Testis (tissue), 3 donors: ENCODE data around the gene ADAMTSL1. TPM values are rescaled to one million over a fixed set of nuclear protein-coding genes. Genes with fewer than 3 reads are reported as not detected.
A peak's percentile ranks its signal among the peaks of the same experiment; 100 is the strongest.

ENCODE experiments used
- DNase-seq: peaks from one replicate; pipeline ENCODE4 v3.0.0-alpha.2; 2019
- H3K27ac ChIP-seq, 2 donors: fragments of 200-600 bp; sonication (generic); one replicate each; pipeline ENCODE4 v1.5.1; 2019
- H3K27me3 ChIP-seq: fragments of 200-600 bp; sonication (generic); one replicate; pipeline ENCODE4 v1.5.1; 2019
- H3K36me3 ChIP-seq: fragments of 200-600 bp; sonication (generic); one replicate; pipeline ENCODE4 v1.5.1; 2017; ENCODE audit warnings: low read depth; ENCODE audit errors: missing control alignments
- H3K4me1 ChIP-seq: fragments of 200-600 bp; sonication (generic); one replicate; pipeline ENCODE4 v1.5.1; 2019
- H3K4me3 ChIP-seq, 2 donors: fragments of 200-600 bp; sonication (generic); one replicate each; pipeline ENCODE4 v1.5.1; 2017 to 2019
- H3K9me3 ChIP-seq: fragments of 200-600 bp; sonication (generic); one replicate; pipeline ENCODE4 v1.5.1; 2017
- CTCF ChIP-seq, 3 experiments: fragments of 450-650 bp in 2 of 3; fragments of 200-600 bp in 1 of 3; sonication (generic) in 1 of 3; IDR thresholded peaks; one replicate each; pipeline ENCODE4 v1.5.1; 2016 to 2019; ENCODE audit warnings: antibody characterized with exemption in 3 of 3, mild to moderate bottlenecking in 2 of 3, moderate library complexity in 1 of 3
- POLR2A ChIP-seq: fragments of 450-650 bp; IDR thresholded peaks from one replicate; pipeline ENCODE4 v1.6.1; 2017; ENCODE audit warnings: antibody characterized with exemption, mild to moderate bottlenecking, moderate library complexity
- WGBS, 2 donors: methylation state at CpG; one replicate each; pipeline ENCODE4 v1.1.5; 2018; 5-methylcytosine and 5-hydroxymethylcytosine counted together
- intact Hi-C: fragments of 100-400 bp; cut with DNase I; formaldehyde crosslinking; loops from one replicate; pipeline ENCODE4 v1.15.1; 2023; ENCODE audit warnings: low total_unique reads
- polyA plus RNA-seq: library from polyadenylated mRNA; stranded (reverse); fragments of 350-450 nt; fragmentation: Illumina TruSeq; extraction: RNeasy Lipid Tissue Mini Kit (QIAGEN cat#74804); gene quantifications from one replicate; pipeline ENCODE4 v1.2.3, GENCODE V29; 2014; ENCODE audit warnings: low read depth, low replicate concordance; ENCODE audit not compliant: insufficient read depth
- total RNA-seq, 2 donors: library from RNA; depleted of rRNA; stranded (reverse); fragments of >200 nt; gene quantifications; one replicate each; pipeline ENCODE4 v1.2.3, GENCODE V29; 2016

The ADAMTSL1 gene
- total and polyA plus RNA-seq, 3 donors from 2014 or later = 4.7 to 12.3 (median 6.7) TPM

- H3K9me3 ChIP-seq = no peaks in the 10 kb centered on the region
- TF ChIP-seq CTCF (IDR thresholded peaks at IDR 0.05) (no peak), POLR2A (no peak)
- no peaks in the 10 kb centered on the region for H3K36me3 ChIP-seq
- DNase-seq = no peak
- H3K4me1 ChIP-seq = peaks cover 10% of the 10 kb centered on the region
- intact Hi-C loops = no loop called here
- H3K27ac ChIP-seq = no peak overlapping the region
- no peaks in the 10 kb centered on the region for H3K27me3 ChIP-seq
- no peak overlapping the region for H3K4me3 ChIP-seq
These were observed 226.8 kb downstream of the ADAMTSL1 start for GRCh38 chr9:18700714-18701113.

GRCh38 chr9:18703151-18703900 is 229.4 kb downstream of the ADAMTSL1 start:
- Histone ChIP-seq H3K4me3 (no peak overlapping the region), H3K9me3 (no peaks in the 10 kb centered on the region), H3K36me3 (no peaks in the 10 kb centered on the region), H3K27me3 (no peaks in the 10 kb centered on the region), H3K4me1 (peaks cover 23% of the 10 kb centered on the region), H3K27ac (no peak overlapping the region)
- WGBS, 2 donors = 39 to 56% methylated on average over 5 of the region's 5 CpGs
- peak; percentile 48 for DNase-seq
- TF ChIP-seq CTCF (IDR thresholded peaks at IDR 0.05) = no peak
- TF ChIP-seq POLR2A = no peak
- intact Hi-C loops = no loop called here

- H3K27me3 ChIP-seq = no peaks in the 10 kb centered on the region
- peaks cover 23% of the 10 kb centered on the region for H3K4me1 ChIP-seq
- no peaks in the 10 kb centered on the region for H3K9me3 ChIP-seq
- TF ChIP-seq POLR2A = no peak
- no peak for TF ChIP-seq CTCF (IDR thresholded peaks at IDR 0.05)
- no peaks in the 10 kb centered on the region for H3K36me3 ChIP-seq
- H3K27ac ChIP-seq = no peak overlapping the region
- 90 to 94% methylated on average over 4 of the region's 4 CpGs for WGBS, 2 donors
- intact Hi-C loops = no loop called here
- no peak overlapping the region for H3K4me3 ChIP-seq
- no peak for DNase-seq
These were observed 230.0 kb downstream of the ADAMTSL1 start for GRCh38 chr9:18703901-18704379.

GRCh38 chr9:18705796-18706392 is 231.9 kb downstream of the ADAMTSL1 start:
- Histone ChIP-seq H3K27ac (no peak overlapping the region), H3K36me3 (no peaks in the 10 kb centered on the region), H3K9me3 (no peaks in the 10 kb centered on the region), H3K27me3 (no peaks in the 10 kb centered on the region), H3K4me1 (peaks cover 23% of the 10 kb centered on the region), H3K4me3 (no peak overlapping the region)
- no peak for TF ChIP-seq CTCF (IDR thresholded peaks at IDR 0.05)
- TF ChIP-seq POLR2A = no peak
- WGBS, 2 donors = 25 to 29% methylated on average over 4 of the region's 4 CpGs
- no peak for DNase-seq
- intact Hi-C loops = no loop called here
